Measurements from ENCODE around the gene TRAPPC14. TPM values are rescaled to one million over a fixed set of nuclear protein-coding genes. Genes with fewer than 3 reads are reported as not detected.

The TRAPPC14 gene
- total RNA-seq, 2 experiments from 2014 or later: 17.0 to 20.0 TPM

- Mint-ChIP-seq H3K36me3 (peaks cover 15% of the 10 kb centered on the region), H3K27ac (peak within 1 kb of the TSS; percentile 71), H3K4me3 (peak within 1 kb of the TSS; percentile 82), H3K9me3 (peaks cover 3% of the 10 kb centered on the region), H3K27me3 (no peaks in the 10 kb centered on the region), H3K4me1 (peaks cover 35% of the 10 kb centered on the region)
- DNase-seq: peak; percentile 97
Observed at GRCh38 chr7:100177045-100178001, 18.8 kb upstream of the TRAPPC14 start, which contains the start of the genes GPC2 and STAG3. Gene GPC2, minus strand, starts transcription at chr7:100177381. Its CDS starts 182 bp downstream, at chr7:100177199. Gene STAG3, plus strand, starts transcription at chr7:100177918. Its CDS starts 2,639 bp downstream, at chr7:100180557.

- peaks cover 3% of the 10 kb centered on the region for H3K9me3 Mint-ChIP-seq
- peak overlapping the region; percentile 82 for H3K4me3 Mint-ChIP-seq
- H3K36me3 Mint-ChIP-seq: peaks cover 10% of the 10 kb centered on the region
- H3K27ac Mint-ChIP-seq: no peak overlapping the region
- peaks cover 28% of the 10 kb centered on the region for H3K4me1 Mint-ChIP-seq
- DNase-seq: no peak
- H3K27me3 Mint-ChIP-seq: no peaks in the 10 kb centered on the region
Observed at GRCh38 chr7:100176096-100177044, 17.8 kb upstream of the TRAPPC14 start.

- Mint-ChIP-seq H3K36me3 (peaks cover 7% of the 10 kb centered on the region), H3K4me3 (no peak overlapping the region), H3K9me3 (peaks cover 2% of the 10 kb centered on the region), H3K27me3 (no peaks in the 10 kb centered on the region), H3K4me1 (peaks cover 26% of the 10 kb centered on the region), H3K27ac (no peak overlapping the region)
- no peak for DNase-seq
Observed at GRCh38 chr7:100175296-100175935, 16.9 kb upstream of the TRAPPC14 start.

GRCh38 chr7:100174582-100174981 is 16.1 kb upstream of the TRAPPC14 start:
- Mint-ChIP-seq H3K4me3 (no peak overlapping the region), H3K27me3 (no peaks in the 10 kb centered on the region), H3K4me1 (peaks cover 29% of the 10 kb centered on the region), H3K27ac (no peak overlapping the region), H3K9me3 (no peaks in the 10 kb centered on the region), H3K36me3 (peaks cover 6% of the 10 kb centered on the region)
- DNase-seq: no peak

- Mint-ChIP-seq H3K4me3 (no peak overlapping the region), H3K36me3 (peaks cover 6% of the 10 kb centered on the region), H3K4me1 (peaks cover 35% of the 10 kb centered on the region), H3K27ac (no peak overlapping the region), H3K9me3 (no peaks in the 10 kb centered on the region), H3K27me3 (no peaks in the 10 kb centered on the region)
- DNase-seq: no peak
Observed at GRCh38 chr7:100173806-100174495, 15.4 kb upstream of the TRAPPC14 start.

- Mint-ChIP-seq H3K4me3 (peak overlapping the region; percentile 72), H3K27ac (peak overlapping the region; percentile 35), H3K27me3 (no peaks in the 10 kb centered on the region), H3K9me3 (no peaks in the 10 kb centered on the region), H3K4me1 (peaks cover 55% of the 10 kb centered on the region), H3K36me3 (peaks cover 6% of the 10 kb centered on the region)
- DNase-seq: no peak
Observed at GRCh38 chr7:100171840-100172239, 13.3 kb upstream of the TRAPPC14 start.

- Mint-ChIP-seq H3K4me3 (peak overlapping the region; percentile 50), H3K27ac (no peak overlapping the region), H3K36me3 (peaks cover 6% of the 10 kb centered on the region), H3K27me3 (no peaks in the 10 kb centered on the region), H3K4me1 (peaks cover 57% of the 10 kb centered on the region), H3K9me3 (no peaks in the 10 kb centered on the region)
- peak; percentile 59 for DNase-seq
Observed at GRCh38 chr7:100171087-100171681, 12.7 kb upstream of the TRAPPC14 start.

- H3K4me3 Mint-ChIP-seq: peak overlapping the region; percentile 50
- peaks cover 59% of the 10 kb centered on the region for H3K4me1 Mint-ChIP-seq
- H3K27me3 Mint-ChIP-seq: no peaks in the 10 kb centered on the region
- H3K9me3 Mint-ChIP-seq: no peaks in the 10 kb centered on the region
- peak overlapping the region; percentile 22 for H3K27ac Mint-ChIP-seq
- peaks cover 7% of the 10 kb centered on the region for H3K36me3 Mint-ChIP-seq
- DNase-seq: no peak
Observed at GRCh38 chr7:100170101-100170897, 11.8 kb upstream of the TRAPPC14 start.

- H3K36me3 Mint-ChIP-seq: peaks cover 8% of the 10 kb centered on the region
- H3K4me1 Mint-ChIP-seq: peaks cover 62% of the 10 kb centered on the region
- H3K27ac Mint-ChIP-seq: peak overlapping the region; percentile 78
- H3K9me3 Mint-ChIP-seq: no peaks in the 10 kb centered on the region
- no peaks in the 10 kb centered on the region for H3K27me3 Mint-ChIP-seq
- no peak for DNase-seq
- H3K4me3 Mint-ChIP-seq: peak overlapping the region; percentile 77
Observed at GRCh38 chr7:100169147-100169850, 10.8 kb upstream of the TRAPPC14 start.

GRCh38 chr7:100167912-100168323 is 9.4 kb upstream of the TRAPPC14 start:
- Mint-ChIP-seq H3K27ac (peak overlapping the region; percentile 14), H3K4me3 (peak overlapping the region; percentile 77), H3K9me3 (no peaks in the 10 kb centered on the region), H3K4me1 (peaks cover 72% of the 10 kb centered on the region), H3K36me3 (peaks cover 6% of the 10 kb centered on the region), H3K27me3 (no peaks in the 10 kb centered on the region)
- DNase-seq: no peak

- Mint-ChIP-seq H3K4me3 (peak overlapping the region; percentile 77), H3K36me3 (peaks cover 6% of the 10 kb centered on the region), H3K27me3 (no peaks in the 10 kb centered on the region), H3K27ac (peak overlapping the region; percentile 70), H3K4me1 (peaks cover 75% of the 10 kb centered on the region), H3K9me3 (no peaks in the 10 kb centered on the region)
- DNase-seq: no peak
Observed at GRCh38 chr7:100166970-100167911, 8.7 kb upstream of the TRAPPC14 start.

All from activated naive CD8-positive, alpha-beta T cell treated with anti-CD3 and anti-CD28 coated beads for 36 hours (primary cell).